Measurements from ENCODE around the gene FRMD5.
A peak's percentile ranks its signal among the peaks of the same experiment; 100 is the strongest.
"Not testable (repeated sequence)": the region's sequence is repeated elsewhere in the genome, so short reads cannot be mapped to it uniquely, and the experiment has no call there.

The FRMD5 gene

DNA sequence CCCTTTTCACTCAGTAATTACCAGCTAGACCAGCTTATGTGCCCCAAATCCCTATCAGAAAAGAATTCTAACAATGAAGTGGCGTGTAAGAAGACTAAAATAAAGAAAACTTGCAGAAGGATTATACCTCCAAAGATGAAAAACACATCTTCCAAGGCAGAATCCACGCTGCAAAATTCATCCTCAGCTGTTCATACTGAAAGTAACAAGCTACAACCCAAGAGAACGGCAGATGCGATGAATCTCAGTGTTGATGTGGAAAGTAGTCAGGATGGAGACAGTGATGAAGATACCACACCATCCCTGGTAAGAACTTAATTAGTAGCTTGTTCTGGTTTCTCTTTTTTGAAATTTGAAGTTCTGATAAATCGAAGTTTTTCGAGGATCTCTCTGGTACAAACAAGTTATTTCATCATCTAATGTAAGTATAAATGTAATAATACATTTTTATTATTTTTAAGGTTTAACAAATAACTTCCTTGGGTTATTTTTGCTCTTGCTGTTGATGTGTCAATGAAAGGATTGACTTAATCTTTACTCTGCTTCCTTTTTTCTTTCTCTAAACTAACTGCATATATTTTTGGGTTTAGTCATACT, 366.9 kb downstream of the FRMD5 start:
- no peak for FAIRE-seq

DNA sequence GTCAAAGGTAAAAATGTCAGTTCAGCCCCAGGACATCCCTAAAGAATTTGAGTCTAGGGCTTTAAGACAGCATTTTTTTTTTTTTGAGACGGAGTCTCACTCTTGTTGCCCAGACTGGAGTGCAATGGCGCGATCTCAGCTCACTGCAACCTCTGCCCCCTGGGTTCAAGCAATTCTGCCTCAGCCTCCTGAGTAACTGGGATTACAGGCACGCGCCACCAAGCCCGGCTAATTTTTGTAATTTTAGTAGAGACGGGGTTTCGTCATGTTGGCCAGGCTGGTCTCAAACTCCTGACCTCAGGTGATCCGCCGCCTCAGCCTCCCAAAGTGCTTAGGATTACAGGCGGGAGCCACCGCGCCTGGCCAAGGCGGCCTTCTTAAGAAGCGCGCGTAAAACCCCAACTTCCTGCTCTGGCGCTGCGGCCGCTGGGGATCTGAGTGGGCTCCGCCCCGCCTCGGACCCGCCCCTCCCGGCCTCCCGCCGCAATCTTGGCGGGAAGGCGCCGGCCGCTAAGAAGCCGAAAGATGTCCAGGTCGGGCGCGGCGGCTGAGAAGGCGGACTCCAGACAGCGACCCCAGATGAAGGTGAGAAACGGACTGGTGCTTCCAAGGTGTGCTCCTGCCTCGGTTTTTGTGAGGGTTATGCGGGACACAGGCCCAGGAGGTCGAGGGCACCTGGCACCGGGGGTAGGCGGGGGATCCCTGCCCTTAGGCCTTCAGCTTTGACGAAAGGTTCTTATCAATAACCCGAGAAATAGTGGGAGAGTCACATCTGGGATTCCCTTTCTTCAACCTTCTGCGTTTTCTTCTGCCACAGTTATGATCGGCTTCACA, 368.3 kb downstream of the FRMD5 start, which contains the start of gene WDR76:
WDR76 (plus strand) TSS at position 495 of the 834 bp plus-strand sequence; CDS start at position 526, 31 bp downstream.
- no peak for FAIRE-seq

DNA sequence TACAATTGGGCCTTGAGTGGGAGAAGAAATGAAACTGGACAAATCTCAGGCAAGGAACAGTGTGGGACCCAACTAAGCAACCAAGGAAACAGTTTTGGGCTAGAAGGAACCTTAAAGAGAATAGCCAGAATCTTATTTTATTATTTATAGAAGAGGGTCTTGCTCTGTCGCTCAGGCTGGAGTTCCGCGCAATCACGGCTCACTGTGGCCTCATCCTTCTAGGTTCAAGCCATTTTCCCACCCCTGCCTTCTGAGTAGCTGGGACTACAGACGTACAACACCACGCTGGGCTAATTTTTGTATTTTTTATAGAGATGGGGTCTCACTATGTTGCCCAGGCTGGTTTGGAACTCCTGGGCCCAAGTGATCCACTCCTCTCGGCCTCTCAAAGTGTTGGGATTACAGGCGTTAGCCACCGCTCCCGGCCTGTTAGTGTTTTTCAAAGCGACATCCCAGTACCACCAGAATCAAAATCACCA, 369.0 kb downstream of the FRMD5 start:
- no peak for FAIRE-seq

DNA sequence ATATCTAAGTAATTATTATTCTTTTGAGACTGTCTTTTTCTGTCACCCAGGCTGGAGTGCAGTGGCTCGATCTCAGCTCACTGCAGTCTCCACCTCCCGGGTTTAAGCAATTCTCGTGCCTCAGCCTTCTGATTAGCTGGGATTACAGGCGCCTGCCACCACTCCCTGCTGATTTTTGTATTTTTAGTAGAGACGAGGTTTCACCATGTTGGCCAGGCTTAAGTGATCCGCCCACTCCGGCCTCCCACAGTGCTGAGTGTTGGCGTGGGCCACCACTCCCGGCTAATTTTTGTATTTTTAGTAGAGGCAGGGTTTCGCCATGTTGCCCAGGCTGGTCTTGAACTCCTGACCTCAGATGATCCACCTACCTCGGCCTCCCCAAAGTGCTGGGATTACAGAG, 369.8 kb downstream of the FRMD5 start:
- FAIRE-seq = not testable (repeated sequence)

DNA sequence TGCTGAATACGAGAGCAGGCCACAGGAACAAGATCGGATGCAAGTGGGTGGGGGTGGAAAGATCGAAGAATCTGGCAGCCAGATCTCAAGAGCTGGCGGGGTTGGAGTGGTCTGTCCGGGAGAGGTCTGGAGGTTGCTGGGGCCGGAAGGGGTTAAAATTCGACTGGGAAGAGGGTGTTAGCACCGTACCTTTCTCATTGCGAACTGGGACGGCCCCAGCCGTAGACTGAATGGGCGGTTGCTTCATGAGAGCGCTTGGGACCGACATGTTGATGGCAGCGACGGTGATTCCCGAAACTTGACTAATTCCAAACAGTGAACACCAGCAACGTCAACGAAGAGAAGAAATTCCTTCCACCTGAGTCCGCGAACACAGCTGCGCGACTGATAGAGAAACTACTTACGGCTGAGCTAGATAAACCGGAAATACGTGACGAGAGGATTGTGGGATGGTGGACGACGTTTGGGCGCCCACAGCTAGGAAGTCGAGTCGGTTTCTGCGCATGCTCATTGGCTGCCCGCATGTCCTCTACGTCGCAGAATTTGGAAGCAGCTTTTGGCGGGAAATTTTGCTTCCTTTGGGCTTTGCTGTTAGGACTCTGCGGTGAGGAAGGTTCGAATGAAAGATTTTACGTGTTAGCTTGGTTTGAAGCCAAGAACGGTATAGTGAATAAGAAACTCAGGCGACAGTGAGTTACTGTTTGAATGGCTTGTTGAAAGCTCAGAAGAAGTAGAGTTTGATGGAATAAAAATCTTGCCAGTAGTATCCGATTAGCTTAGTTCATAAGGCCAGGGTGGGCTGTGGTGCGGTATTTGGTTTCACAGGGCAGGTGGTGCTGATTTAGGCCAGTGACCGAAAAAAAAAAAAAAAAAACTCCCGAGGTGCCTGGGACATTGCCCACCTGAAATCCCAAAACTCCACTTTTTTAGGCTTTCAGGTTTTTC, 370.5 kb downstream of the FRMD5 start, which contains the start of gene MFAP1:
MFAP1 (minus strand) TSS at position 389 of the 945 bp plus-strand sequence; CDS start at position 268, 121 bp downstream.
- peak; percentile 97 for FAIRE-seq

DNA sequence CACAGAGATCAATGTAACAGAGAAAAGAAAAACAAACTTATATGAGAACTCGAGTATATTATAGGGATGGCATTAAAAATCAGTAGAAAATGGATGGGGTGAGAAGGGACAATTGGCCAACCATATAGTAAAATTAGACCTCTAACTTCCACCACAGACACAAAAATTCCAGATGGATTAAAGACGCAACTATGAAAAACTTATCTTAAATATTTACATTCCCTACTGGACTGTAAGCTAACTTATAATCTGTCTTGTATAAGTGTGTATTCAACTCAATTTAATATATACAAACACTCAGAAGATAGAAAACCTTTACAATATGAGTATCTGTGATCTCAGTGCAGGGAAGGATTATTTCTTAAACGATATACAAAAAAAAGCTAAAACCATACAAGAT, 373.6 kb downstream of the FRMD5 start:
- no peak for FAIRE-seq
